NCI-H1436 treated with DMSO at 0.1 percent for 48 hours (cell line): Measurements from ENCODE around the gene TIMP1.

Experiments
- DNase-seq: peaks from one replicate; lab custom pipeline; 2025; lab: John Stamatoyannopoulos, UW

Gene TIMP1

GRCh38 chrX:47573341-47574075 lies 8.7 kb upstream of the TIMP1 start:
- no peak for DNase-seq

- DNase-seq, result no peak
These were observed 8.1 kb upstream of the TIMP1 start for GRCh38 chrX:47574076-47574546.

GRCh38 chrX:47574547-47575301 lies 7.5 kb upstream of the TIMP1 start:
- no peak for DNase-seq

GRCh38 chrX:47576021-47576898 lies 6.0 kb upstream of the TIMP1 start:
- DNase-seq, result no peak

GRCh38 chrX:47577424-47577823 lies 4.8 kb upstream of the TIMP1 start:
- DNase-seq, result no peak

GRCh38 chrX:47577901-47578300 lies 4.3 kb upstream of the TIMP1 start:
- no peak for DNase-seq

- no peak for DNase-seq
These were observed 3.5 kb upstream of the TIMP1 start for GRCh38 chrX:47578692-47579091.

GRCh38 chrX:47579537-47579936 lies 2.7 kb upstream of the TIMP1 start:
- no peak for DNase-seq

GRCh38 chrX:47583240-47583861 lies 1.1 kb downstream of the TIMP1 start:
- DNase-seq, result no peak

GRCh38 chrX:47584714-47585113 lies 2.5 kb downstream of the TIMP1 start:
- DNase-seq, result no peak

GRCh38 chrX:47585273-47585672 lies 3.0 kb downstream of the TIMP1 start:
- DNase-seq, result no peak

GRCh38 chrX:47586043-47586787 lies 4.0 kb downstream of the TIMP1 start:
- DNase-seq, result no peak

- no peak for DNase-seq
These were observed 5.1 kb downstream of the TIMP1 start for GRCh38 chrX:47587091-47587891.

GRCh38 chrX:47587906-47588735 lies 5.9 kb downstream of the TIMP1 start:
- DNase-seq, result no peak

- DNase-seq, result no peak
These were observed 8.7 kb downstream of the TIMP1 start for GRCh38 chrX:47590984-47591383.

GRCh38 chrX:47593522-47593921 lies 11.3 kb downstream of the TIMP1 start:
- DNase-seq, result no peak

- no peak for DNase-seq
These were observed 13.5 kb downstream of the TIMP1 start for GRCh38 chrX:47595716-47596251.

GRCh38 chrX:47596256-47596655 lies 14.0 kb downstream of the TIMP1 start:
- no peak for DNase-seq

- DNase-seq, result no peak
These were observed 15.0 kb downstream of the TIMP1 start for GRCh38 chrX:47597222-47597621.
